Activated T-helper 1 cell treated with Interleukin-2 at 50 U/mL for 16 hours (primary cell): ENCODE measurements around the gene SLC35F3.
"Not testable (repeated sequence)": the region's sequence is repeated elsewhere in the genome, so short reads cannot be mapped to it uniquely, and the experiment has no call there.

ENCODE experiments used
- DNase-seq: peaks from one replicate; pipeline ENCODE4 v3.0.0-alpha.2; 2020; ENCODE audit warnings: low read depth

Gene SLC35F3

DNA sequence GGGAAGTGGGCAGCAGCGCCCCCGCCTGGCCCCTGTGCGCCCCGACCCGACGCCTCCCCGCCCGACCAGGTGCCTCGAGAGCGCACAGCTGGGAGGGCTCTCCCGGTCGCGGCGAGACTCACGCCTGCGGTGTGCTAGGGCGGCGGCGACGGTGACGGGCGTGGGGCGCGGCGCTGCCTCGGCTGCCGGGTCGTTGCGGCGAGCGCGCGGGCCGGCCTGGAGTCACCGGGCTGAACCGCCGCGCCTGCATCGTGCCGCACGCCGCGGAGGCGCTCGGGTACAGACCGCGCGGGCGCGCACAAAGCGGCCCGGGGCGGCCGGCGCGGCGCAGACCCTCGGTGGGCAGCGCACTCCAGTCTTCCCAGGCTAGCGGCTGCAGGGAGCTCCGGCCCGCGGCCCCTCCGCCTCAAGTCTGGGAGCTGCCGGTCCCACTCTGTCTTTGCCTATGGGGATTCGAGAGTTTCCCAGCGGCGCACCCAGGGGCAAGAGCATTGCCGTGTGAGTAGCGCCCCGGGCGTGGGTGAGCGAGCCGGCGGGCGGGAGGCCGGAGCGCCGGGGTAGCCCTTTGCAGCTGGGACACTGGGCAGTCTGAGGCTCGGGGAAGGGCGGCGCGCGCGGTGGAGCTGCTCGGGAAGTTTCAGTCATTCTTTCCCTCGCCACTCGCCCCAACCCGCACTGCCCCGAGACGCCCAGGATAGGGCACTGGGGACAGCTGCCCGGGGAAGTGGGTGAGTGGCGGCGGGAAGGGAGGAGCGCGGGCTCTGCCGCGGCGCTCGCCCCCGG lies at the start of gene SLC35F3:
SLC35F3 (plus strand) TSS at position 44 of the 783 bp plus-strand sequence.
- no peak for DNase-seq

DNA sequence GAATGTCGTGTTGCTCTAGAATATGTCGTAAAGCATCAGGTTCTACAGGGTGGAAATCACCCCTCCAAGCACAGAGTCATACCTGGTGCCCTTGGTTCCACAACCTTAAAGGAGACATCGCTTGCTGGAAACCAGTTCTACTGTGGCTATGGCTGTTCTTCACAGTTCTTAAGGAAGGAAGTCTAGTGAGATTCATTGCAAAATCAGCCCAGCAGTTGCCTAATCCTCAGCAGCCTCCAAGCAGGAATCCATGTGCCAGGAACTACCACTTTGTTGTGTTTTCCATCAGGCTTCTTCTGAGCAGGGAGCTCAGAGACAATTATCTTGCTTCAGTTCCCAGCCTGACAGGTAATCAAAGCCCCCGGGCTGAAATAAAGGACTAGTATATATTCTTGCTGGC lies 45.0 kb upstream of the SLC35F3 start:
- DNase-seq, result no peak

DNA sequence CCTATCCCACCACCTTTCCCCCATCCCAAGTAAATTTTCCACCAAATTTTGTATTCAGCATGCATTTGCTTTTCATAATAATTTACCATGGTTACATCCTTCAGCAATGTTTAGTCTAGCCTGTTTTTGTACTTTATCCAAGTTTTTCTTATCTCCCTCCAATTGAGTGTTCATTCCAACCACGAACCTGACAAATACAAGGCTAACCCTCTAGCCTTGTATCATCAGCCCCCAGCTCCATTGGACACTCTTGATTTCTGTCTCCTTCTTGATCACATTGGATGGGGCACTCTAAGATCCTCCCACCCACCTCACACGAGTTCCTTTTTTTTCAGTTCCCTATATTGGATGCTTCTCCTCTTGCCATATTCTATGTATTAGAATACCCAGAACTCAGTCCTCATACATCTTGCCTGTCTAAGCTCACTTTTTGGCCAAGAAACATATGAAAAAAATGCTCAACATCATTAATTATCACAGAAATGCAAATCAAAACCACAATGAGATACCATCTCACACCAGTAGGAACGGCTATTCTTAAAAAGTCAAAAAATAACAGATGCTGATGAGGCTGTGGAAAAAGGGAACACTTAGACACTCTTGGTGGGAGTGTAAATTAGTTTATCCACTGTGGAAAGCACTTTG lies 40.5 kb upstream of the SLC35F3 start:
- DNase-seq, result no peak

DNA sequence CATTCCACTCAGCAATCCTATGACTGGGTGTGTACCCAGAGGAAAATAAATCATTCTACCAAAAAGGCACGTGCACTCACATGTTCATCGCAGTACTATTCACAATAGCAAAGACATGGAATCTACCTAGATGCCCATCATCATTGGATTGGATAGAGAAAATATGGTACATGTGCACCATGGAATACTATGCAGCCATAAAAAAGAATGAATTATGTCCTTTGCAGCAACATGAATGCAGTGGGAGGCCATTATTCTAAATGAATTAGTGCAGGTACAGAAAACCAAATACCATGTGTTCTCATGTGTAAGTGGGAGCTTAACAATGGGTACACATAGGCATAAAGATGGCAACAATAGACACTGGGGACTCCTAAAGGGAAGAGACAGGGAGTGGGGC lies 39.9 kb upstream of the SLC35F3 start:
- no peak for DNase-seq

DNA sequence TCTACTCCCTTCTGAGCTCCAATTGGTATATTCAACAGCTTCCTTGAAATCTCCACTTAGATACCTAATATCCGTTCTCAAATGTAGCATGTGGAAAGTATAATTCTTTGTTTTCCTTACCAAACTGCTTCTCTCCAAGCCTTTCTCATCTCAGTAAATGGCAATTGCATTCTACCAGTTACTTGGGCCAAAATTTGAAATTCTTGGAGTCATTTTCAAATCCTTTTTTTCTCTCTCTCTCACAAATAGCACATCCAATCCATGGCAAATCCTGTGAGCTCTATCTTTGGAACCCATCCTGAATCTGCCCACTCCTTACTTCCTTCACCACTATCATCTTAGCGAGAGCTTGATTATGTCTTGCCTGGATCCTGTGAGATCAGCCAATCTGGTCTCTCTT lies 39.3 kb upstream of the SLC35F3 start:
- no peak for DNase-seq

DNA sequence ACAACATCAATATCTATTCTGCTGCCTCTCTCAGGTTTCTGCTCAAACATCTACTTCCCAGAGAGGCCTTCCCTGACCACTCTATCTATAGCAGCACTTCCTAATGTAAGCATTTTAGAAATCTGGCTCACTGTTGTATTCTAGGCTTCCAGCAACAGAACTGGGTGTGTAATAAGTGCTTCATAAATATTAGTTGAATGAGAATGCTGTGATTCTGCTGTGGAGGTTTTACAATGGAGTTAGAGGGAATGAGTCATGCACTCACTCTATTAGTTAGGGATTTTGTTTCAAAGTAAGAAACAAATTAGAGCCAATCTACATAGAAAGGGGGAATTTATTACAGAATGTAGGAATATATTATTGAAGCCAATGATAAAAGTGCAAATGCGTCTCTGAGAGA lies 38.6 kb upstream of the SLC35F3 start:
- DNase-seq, result no peak

DNA sequence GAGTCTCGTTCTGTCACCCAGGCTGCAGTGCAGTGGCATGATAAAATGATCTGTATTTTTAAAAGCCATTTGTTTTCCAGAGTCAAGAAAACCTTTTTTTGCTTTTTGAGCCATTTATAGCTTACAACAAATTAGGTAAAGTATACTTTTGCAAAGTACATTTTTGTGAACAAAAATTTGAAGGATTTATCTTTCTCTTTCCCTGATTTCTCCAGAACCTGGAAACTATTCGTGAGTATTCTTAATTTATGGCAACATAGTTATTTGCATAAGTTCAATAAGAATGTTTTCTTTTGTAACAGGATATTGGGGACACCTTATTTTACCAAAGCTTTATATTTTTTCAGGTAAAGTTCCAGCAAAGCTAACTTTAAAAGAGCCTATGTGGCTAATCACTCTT lies 37.4 kb upstream of the SLC35F3 start:
- DNase-seq, result no peak

DNA sequence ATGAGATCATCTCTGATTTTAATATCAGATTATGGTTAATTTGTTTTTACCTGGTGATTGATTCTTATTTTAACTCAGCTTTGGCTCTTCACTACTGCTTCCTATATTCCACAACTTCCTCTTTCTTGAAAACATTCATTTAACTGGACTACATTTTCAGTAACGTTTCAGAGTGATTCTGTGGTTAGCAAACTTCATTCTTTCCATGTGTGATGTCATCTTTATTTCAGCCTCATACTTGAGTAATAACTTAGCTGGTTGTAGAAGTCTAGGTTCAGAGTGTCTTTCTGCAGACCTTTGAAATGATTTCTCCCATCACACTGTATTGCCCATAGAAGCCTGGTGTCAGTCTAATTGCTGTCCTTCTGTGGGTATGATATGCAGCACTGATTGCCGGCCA lies 36.0 kb upstream of the SLC35F3 start:
- DNase-seq, result no peak

DNA sequence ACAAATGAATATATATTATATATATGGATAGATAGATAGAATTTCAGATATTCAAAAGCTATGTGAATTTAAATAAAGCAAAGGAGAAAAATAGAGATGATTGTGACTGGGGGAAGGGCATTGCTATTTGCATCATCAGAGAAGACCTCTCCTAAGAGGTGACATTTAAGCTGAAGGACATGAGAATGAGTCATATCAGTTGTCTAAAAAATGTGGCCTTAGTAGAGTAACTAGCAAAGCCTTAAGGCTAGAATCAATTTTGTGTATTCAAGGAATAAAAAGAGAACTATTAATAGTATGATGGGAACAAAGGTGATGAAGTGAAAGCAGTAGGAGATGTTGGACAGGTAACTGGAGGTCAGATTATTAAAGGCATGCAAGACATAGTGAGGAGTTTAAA lies 34.8 kb upstream of the SLC35F3 start:
- no peak for DNase-seq

DNA sequence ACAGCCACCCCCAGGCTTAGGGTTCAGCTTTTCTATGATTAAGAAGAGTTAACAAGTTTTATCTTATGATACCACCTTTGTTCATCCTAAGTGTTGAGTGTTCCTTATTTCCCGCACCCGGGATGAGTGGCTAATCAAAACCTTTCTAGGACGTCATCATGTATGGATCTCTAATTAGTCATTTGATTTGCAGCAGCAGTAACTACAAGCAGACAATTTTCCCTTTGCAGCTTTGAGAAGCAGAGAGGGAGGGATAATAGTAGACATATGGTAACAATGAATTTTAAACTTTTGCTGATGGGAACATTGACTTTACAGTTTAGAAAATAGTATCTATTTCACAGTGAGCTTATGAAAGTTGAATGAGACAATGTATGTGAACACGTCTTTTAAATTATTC lies 30.8 kb upstream of the SLC35F3 start:
- DNase-seq, result no peak

DNA sequence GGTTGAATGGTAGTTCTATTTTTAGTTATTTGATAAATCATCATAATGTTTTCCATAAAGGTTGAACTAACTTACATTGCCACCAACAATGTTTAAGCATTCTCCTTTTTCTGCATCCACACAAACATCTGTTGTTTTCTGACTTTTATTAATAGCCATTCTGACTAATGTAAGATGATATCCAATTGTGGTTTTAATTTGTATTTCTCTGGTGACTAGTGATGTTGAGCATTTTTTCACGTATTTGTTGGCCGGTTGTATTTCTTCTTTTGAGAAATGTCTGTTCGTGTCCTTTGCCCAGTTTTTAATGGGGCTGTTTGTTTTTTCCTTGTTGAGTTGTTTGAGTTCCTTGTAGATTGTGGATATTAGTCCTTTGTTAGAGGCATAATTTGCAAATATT lies 24.6 kb upstream of the SLC35F3 start:
- no peak for DNase-seq

DNA sequence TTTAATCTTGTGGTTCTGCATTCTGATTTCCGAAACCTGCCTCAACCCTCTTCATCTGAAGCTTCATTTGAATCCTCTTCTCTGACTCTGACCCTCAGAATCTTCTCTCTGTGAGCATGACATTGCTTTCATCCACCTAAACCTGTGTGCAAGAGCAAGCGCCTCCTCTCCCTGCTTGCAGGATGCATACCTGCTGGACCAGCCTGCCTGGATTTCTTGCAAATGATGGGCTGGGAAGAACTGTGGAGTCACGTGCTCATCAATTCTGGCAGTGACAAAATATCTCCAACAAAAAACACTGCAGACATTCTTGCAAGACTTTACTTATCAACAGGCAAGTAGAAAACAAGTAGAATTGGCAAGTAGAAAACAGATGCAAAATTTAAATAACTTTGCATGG lies 20.8 kb upstream of the SLC35F3 start:
- no peak for DNase-seq

DNA sequence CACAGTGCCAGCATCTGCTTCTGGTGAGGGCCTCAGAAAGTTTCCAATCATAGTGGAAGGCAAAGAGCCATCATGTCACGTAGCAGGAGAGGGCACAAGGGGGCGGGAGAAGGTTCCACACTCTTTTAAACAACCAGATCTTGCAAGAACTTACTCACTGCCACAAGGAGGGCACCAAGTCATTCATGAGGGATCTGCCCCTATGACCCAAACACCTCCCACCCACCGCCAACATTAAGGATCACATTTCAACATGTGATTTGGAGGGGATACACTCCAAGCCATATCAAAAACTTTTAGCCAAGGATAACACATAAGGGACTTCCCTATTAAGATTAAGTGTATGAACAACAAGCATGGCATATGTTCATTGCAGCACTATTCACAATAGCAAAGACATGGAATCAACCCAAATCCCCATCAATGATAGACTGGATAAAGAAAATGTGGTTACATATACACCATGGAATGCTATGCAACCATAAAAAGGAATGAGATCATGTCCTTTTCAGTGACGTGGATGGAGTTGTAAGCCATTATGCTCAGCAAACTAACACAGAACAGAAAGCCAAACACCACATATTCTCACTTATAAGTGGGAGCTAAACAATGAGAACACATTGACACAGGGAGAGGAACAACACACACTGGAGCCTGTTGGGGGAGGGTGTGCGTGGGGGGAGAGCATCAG lies 19.9 kb upstream of the SLC35F3 start:
- no peak for DNase-seq

DNA sequence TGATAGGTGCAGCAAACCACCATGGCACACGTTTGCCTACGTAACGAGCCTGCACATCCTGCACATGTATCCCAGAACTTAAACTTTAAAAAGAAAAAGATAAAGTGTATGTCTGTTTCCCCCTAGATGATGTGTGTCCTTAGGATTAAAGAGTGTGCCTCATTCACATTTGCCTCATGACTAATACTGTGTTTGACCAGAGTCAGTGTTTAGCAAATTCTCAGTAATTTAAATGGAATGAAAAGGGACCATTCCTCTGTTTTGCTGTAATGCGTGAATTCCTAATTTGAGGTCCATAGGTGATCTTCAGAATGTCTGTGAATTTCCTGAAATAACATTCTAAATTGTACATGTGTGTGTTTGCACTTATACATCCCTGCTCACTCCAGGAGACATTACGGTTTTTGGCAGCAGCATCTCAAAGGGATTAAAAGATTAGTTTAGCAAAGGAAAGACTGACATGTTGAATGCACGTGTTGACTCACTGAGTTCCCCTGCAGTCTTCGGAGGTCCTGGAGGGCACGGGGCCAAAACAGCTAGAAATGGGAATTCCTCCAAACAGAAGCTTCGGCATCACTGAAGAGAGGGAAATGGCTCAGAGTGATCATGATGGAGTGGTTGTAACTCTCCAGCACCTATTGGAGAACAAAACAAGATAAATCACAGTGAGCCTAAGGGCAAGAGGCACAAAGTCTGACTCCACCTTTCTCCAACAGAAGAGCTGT lies 19.1 kb upstream of the SLC35F3 start:
- DNase-seq, result no peak

DNA sequence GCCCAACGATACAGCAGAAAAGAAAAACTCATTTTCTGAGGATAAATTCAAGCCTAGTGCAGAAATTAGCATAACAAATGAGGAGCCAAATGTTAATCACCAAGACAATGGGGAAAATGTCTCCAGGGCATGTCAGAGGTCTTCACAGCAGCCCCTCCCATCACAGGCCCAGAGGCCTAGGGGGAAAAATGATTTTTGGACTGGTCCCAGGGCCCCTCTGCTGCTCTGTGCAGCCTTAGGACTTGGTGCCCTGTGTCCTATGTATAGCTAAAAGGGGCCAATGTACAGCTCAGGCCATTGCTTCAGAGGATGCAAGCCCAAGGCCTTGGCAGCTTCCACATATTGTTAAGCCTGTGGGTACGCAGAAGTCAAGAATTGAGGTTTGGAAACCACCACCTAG lies 13.3 kb upstream of the SLC35F3 start:
- DNase-seq, result not testable (repeated sequence)

DNA sequence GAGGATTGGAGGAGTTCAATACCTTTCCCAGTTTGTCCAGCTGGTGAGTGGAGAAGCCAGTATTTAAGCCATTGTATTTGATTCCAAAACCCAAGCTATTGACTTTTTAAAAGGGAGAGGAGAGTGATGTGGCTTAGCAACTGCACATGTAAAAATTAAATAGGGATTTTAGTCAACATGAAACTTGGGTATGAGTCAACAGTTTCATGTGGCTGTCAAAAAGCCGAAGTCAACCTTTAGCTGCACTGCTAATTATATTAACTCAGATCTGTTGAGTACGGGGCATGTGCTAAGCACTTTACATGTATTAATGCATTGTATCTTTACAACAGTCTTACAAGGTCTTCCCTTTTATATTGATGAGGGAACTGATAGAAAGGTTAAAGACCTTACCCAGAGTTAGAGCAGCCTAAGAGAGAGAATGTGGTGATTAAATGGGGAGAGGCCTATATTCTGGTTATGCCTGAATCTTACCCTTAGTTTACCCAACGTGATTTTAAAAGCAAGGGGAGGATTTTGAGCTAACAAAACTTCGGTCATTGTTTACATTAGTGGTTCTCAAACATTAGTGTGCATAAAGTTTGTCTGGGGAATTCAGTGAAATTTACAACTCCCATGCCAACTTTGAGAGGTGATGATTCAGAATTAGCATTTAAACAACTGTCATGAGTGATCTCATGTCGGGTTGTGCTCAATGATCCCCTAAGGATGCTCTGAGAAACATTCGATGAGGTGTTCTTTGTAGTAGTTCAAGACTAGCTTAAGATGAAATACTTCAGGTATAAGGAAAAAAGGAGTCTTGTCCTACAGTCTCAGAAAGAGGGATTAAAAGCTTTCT lies 6.9 kb upstream of the SLC35F3 start:
- no peak for DNase-seq

DNA sequence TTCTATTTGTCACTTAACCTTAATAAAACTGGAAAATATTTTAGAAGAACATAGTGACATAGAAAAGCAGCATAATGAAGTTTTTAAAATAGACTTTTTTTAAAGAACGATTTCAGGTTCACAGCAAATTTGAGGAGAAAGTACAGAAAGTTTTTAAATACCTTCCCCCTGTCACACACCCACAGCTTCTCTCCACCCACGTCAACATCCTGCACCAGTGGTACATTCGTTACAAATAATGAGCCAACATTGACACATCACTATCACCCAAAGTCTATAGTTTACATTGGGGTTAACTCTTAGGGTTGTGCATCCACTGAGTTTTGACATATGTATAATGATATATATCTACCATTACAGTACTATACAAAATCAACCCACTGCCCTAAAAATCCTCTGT lies 3.0 kb upstream of the SLC35F3 start:
- DNase-seq, result no peak

DNA sequence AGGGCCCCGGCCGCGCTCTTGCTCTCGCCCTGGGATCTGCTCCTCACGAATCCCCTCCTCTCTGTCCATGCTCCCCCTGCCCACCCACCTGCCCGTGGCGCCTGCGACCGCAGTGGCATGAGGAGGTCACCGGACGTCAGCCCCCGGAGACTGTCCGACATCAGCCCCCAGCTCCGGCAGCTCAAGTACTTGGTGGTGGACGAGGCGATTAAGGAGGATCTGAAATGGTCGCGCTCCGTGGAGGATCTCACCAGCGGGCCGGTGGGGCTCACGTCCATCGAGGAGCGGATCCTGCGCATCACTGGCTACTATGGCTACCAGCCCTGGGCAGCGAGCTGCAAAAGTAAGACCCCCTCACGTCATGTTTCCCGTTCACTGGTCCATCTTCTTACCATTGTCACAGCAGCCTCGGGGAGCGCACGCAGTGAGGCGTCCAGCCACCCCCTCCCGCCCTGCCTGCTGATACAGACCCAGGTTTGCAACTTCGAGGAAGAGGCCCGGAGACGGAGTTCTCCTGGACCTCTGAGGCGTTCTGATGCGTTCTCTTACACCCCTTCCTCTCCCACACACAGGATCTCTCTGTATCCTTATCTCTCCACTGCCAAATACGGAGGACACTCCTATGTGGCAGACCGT lies 1.1 kb downstream of the SLC35F3 start:
- DNase-seq, result no peak

DNA sequence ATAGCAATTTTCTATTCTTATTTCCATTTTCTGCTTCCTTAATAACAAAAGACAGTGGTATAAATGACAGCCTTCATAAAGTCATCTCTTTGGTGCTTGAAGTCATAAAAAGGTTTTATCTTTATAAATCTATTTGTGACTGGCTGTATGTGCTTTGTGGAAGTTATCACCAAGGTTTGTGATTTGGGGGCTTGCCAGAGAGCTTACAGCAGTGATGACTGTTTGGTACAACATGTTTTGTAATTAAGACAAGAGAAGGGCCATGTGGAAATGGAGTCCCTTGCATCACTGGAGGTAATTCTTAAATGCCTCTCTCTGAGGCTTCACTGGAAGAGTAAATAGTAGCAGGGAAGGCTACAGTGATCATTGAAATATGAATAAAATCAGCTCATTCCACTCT lies 2.7 kb downstream of the SLC35F3 start:
- DNase-seq, result no peak

DNA sequence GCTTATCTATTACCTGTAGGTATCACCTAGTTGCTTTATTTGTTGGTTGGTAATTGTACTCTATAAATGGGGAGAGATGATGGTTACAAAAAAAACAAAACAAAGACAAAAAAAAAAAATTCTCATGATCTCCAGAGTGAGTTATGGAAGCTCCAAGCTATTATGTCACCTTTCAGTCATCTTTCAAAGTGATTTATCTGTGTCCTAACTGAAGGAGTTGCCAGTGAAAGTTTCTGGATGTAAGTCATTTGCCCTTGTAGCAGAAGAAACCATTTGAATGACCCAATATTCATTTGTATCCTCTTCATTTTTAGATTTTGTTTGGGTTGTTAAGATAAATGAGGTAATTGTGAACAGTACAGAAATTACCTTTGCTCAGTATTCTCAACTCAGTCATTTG lies 3.6 kb downstream of the SLC35F3 start:
- no peak for DNase-seq

DNA sequence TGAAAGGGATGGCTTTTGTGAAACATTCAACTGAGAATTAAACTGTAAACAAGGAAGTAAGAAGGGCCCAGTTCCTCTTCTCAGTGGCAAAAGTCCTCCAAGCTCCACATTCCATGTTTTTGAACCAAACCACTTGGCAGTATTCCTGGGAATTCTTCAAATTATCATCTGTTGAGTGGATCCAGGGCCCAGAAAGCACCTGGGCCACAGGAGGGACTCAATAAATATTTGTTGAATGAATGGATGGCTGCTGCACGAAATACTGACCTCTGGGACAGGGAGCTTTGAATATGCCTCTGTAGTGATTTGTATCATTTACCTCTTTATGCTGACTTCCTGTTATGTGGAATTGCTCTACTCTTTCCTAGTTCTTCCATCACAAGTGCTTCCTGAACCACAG lies 4.7 kb downstream of the SLC35F3 start:
- no peak for DNase-seq
